Measurements from ENCODE around the gene TRIM38.

GRCh38 chr6:26016245-26016962 lies 53.8 kb downstream of the TRIM38 start:
- TF ChIP-seq POLR2A (IDR thresholded peaks at IDR 0.05; ENCODE audit: low read depth, low read length) (no peak), CTCF (IDR thresholded peaks at IDR 0.05; ENCODE audit: extremely low read depth in 1 of 2, insufficient read depth in 1 of 2, low read depth in 1 of 2, low read length in 2 of 2) (no peak), MAX (IDR thresholded peaks at IDR 0.05; ENCODE audit: insufficient read depth, insufficient read length) (no peak), EZH2 (IDR thresholded peaks at IDR 0.05; ENCODE audit: borderline replicate concordance, low read depth, low read length, severe bottlenecking) (no peak)

All from endothelial cell of umbilical vein (primary cell).